Gastroesophageal sphincter (tissue), 4 donors: Measurements from ENCODE around the gene TMOD2. TPM values are rescaled to one million over a fixed set of nuclear protein-coding genes. Genes with fewer than 3 reads are reported as not detected.

Source experiments
- ATAC-seq: fragments of 150-250 bp; one replicate; pipeline ENCODE4 v1.9.1; 2016; ENCODE audit warnings: mild to moderate bottlenecking, moderate library complexity
- H3K27ac ChIP-seq, 4 donors: fragments of 200-600 bp; sonication (generic) in 3 of 4; 1 replicate in 3 of 4; 2 replicates in 1 of 4; pipeline ENCODE4 v1.5.1; 2016 to 2019
- H3K27me3 ChIP-seq: fragments of 200-600 bp; sonication (generic); one replicate; pipeline ENCODE4 v1.5.1; 2019
- H3K36me3 ChIP-seq, 2 donors: fragments of 200-600 bp; sonication (generic); one replicate each; pipeline ENCODE4 v1.5.1; 2019; ENCODE audit warnings: control low read depth in 1 of 2
- H3K4me1 ChIP-seq, 3 donors: fragments of 200-600 bp; sonication (generic); 1 replicate in 2 of 3; 2 replicates in 1 of 3; pipeline ENCODE4 v1.5.1; 2016 to 2019; ENCODE audit warnings: control low read depth in 2 of 3
- H3K4me3 ChIP-seq, 2 donors: fragments of 200-600 bp; sonication (generic); one replicate each; pipeline ENCODE4 v1.5.1; 2019; ENCODE audit warnings: mild to moderate bottlenecking in 1 of 2, moderate library complexity in 1 of 2
- H3K9me3 ChIP-seq, 3 donors: fragments of 200-600 bp; sonication (generic); one replicate each; pipeline ENCODE4 v1.5.1; 2017 to 2019; ENCODE audit warnings: control low read depth in 2 of 3
- EP300 ChIP-seq: sonication (generic); formaldehyde crosslinking; IDR thresholded peaks from one replicate; pipeline ENCODE4 v1.6.1; 2017; ENCODE audit warnings: antibody characterized with exemption, mild to moderate bottlenecking
- POLR2A ChIP-seq, 2 donors: fragments of 450-650 bp; IDR thresholded peaks; one replicate each; pipeline ENCODE4 v1.6.1; 2017; ENCODE audit warnings: antibody characterized with exemption in 2 of 2, mild to moderate bottlenecking in 2 of 2, moderate library complexity in 1 of 2
- POLR2AphosphoS5 ChIP-seq: sonication (generic); formaldehyde crosslinking; IDR thresholded peaks from one replicate; pipeline ENCODE4 v1.6.1; 2017; ENCODE audit warnings: antibody characterized with exemption
- WGBS, 2 donors: methylation state at CpG; one replicate each; pipeline ENCODE4 v1.1.5; 2018; ENCODE audit warnings: low coverage in 1 of 2; 5-methylcytosine and 5-hydroxymethylcytosine counted together
- total RNA-seq, 4 donors: library from RNA; depleted of rRNA; stranded (reverse); fragments of >200 nt; gene quantifications; one replicate each; pipeline ENCODE4 v1.1.0, GENCODE V29; 2016
- TF ChIP-seq, protein P1 (sequence below), 4 experiments: fragments of 200-600 bp in 2 of 4; fragments of 450-650 bp in 2 of 4; sonication (generic) in 1 of 4; IDR thresholded peaks; one replicate each; pipeline ENCODE4 v1.5.1; 2017 to 2019; ENCODE audit warnings: antibody characterized with exemption in 4 of 4, mild to moderate bottlenecking in 2 of 4, moderate library complexity in 2 of 4

TMOD2 gene
- total RNA-seq, 4 donors from 2014 or later = 14.0 to 21.9 (median 17.5) TPM

DNA sequence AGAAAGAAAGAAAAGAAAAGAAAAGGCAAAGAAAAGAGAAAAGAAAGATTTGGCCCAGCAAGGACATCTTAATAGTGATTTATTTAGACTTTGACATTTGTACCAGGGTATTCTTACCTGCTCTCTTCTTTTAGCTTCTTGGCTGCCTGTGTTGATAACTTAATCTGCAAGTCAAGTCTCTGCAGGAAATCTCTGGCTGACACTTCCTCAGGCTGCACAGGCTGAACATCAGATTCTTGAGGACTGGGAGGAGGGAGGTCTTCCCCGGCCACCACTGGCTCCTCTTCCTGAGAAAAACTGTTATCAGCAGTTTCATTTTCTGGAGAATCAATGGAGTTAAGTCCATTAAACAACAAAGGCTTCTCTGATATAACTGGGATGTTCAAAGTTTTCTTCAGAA lies 26.7 kb upstream of the TMOD2 start:
- Histone ChIP-seq H3K27me3 (no peaks in the 10 kb centered on the region), H3K9me3 (no peaks in the 10 kb centered on the region), H3K36me3 (peaks cover 0 to 40% of the 10 kb centered on the region in 2 donors), H3K27ac (peak overlapping the region in 1 of 4 donors; percentile 13), H3K4me3 (no peak overlapping the region), H3K4me1 (peaks cover 5 to 43% (median 10%) of the 10 kb centered on the region in 3 donors)
- 18% methylated on average over 1 of the region's 1 CpG; no CpG with 5 or more reads in 1 of the 2 donors for WGBS, 2 donors
- no peak for TF ChIP-seq POLR2AphosphoS5
- TF ChIP-seq, protein P1, sequence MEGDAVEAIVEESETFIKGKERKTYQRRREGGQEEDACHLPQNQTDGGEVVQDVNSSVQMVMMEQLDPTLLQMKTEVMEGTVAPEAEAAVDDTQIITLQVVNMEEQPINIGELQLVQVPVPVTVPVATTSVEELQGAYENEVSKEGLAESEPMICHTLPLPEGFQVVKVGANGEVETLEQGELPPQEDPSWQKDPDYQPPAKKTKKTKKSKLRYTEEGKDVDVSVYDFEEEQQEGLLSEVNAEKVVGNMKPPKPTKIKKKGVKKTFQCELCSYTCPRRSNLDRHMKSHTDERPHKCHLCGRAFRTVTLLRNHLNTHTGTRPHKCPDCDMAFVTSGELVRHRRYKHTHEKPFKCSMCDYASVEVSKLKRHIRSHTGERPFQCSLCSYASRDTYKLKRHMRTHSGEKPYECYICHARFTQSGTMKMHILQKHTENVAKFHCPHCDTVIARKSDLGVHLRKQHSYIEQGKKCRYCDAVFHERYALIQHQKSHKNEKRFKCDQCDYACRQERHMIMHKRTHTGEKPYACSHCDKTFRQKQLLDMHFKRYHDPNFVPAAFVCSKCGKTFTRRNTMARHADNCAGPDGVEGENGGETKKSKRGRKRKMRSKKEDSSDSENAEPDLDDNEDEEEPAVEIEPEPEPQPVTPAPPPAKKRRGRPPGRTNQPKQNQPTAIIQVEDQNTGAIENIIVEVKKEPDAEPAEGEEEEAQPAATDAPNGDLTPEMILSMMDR (IDR thresholded peaks at IDR 0.05) = no peak
- TF ChIP-seq EP300 = no peak
- no peak for TF ChIP-seq POLR2A (IDR thresholded peaks at IDR 0.05)
- ATAC-seq = no peak

DNA sequence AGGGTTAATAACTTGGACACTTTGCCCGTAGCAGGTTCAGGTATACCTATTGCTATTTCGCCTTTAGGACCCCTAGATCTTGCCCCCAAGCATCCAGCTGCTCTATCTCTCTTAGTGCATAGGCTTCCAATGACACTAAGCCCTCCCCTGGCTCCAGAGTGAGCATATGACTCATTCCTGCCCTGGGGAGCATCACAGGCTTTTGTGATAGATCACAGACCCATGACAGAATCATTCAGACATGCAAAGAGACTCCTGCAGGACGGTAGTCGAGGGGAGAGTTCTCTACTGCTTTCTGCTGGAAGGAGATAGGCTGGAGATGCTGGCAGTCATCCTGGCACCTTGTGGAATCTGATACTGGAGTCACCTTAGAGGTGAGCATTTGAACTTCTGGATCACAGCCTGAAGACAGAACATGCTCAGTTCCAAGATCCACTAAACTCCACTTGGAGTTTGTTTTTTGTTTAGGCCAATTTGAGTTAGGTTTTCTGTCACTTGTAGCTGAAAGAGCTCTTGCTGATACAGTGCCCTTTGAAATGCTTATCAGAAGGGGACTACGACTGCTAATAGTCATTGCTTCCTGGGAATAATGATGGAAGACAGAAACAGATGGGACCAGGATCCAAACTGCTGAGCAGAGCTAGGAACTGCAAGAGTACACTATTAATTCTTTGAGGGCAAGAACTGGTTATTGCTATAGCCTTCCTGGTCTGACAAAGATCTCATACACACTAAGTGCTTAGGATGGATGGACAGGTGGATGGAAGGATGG lies 24.9 kb upstream of the TMOD2 start:
- WGBS, 2 donors = 16 to 30% methylated on average over 3 of the region's 5 CpGs
- Histone ChIP-seq H3K27ac (peak overlapping the region in 3 of 4 donors; percentile 5 to 35 (median 24)), H3K4me1 (peaks cover 5 to 45% (median 13%) of the 10 kb centered on the region in 3 donors), H3K36me3 (peaks cover 0 to 22% of the 10 kb centered on the region in 2 donors), H3K27me3 (no peaks in the 10 kb centered on the region), H3K9me3 (no peaks in the 10 kb centered on the region), H3K4me3 (no peak overlapping the region)
- ATAC-seq = peak; percentile 88
- TF ChIP-seq, protein P1 (IDR thresholded peaks at IDR 0.05) = no peak
- TF ChIP-seq POLR2AphosphoS5 = peak; percentile 86

DNA sequence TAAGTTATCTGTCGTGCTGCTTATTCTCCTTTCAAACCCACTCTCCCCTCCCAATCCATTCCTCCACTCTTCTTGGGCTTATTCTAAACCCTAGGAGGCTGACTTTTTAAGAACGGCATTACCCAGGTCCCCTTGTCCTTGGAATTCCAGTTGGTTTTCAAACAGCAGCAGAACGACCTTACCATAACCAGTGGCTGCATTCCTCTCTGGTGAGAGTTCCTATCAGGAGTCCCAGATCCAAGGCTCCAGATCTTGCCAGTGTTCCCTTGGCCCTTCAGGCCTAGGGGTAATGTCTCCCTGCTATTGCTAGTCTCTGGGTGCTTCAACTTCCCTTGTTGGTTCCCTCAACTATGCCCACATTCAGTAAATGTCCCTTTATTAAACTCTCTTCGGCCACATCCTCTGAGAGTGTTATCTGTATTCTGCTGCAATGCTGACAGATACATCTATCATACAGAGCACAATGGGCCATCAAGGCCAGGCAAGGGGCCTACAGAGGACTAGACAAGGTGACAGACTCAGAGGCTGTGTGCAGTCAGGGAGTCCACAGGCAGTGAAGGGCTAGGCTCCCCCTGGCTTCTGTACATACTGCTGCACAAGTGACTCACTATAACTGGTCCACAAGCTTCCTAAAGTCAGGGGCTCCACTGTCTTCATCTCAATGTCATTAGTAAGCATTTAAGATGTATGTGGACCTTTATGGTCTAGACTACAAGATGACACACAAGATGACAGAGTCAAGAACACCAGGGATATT lies 24.1 kb upstream of the TMOD2 start:
- peak overlapping the region in 3 of 4 donors; percentile 5 to 35 (median 24) for H3K27ac ChIP-seq
- no peak for ATAC-seq
- no peak overlapping the region for H3K4me3 ChIP-seq
- H3K36me3 ChIP-seq = peaks cover 0 to 15% of the 10 kb centered on the region in 2 donors
- H3K4me1 ChIP-seq = peaks cover 5 to 53% (median 18%) of the 10 kb centered on the region in 3 donors
- no peaks in the 10 kb centered on the region for H3K27me3 ChIP-seq
- 67 to 78% methylated on average over 4 of the region's 4 CpGs for WGBS, 2 donors
- no peaks in the 10 kb centered on the region for H3K9me3 ChIP-seq
- TF ChIP-seq POLR2A (IDR thresholded peaks at IDR 0.05) (no peak), POLR2AphosphoS5 (no peak)
- TF ChIP-seq, protein P1 (IDR thresholded peaks at IDR 0.05) = peak in 1 of 4 experiments; percentile 12

DNA sequence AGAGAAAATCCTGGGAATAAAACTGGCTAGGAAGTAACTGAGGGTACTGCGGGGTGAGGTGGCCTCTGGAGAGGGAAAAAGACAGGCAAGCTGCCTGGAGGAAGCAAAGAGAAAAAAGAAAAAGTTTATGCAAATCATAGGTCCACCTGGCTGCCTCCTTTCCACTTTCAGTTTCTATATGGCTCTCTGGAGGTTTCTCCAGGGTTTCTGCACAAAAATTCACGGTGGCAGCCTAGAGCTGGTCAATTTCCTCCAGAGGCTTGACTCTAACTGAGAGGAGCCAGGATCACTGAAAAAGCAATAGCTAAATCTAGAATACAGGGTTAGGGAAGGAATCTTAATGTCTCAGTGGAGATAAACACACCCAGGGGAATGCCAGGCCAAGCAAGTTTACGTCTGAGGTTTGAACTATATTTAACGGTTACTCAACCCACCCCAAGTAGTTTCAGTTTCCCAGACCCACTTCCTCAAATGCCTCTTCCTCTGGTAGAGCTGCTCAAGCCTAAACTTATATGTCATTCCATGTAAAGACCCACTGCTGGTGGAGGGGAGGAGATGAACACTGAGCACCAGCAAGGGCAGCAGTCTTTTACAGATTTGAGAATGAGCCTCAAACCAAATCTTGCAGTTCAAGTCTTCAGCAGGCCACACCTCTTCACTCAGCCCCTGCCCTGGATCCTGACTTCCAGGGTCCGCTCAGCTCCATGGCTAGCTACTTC lies 19.7 kb upstream of the TMOD2 start:
- H3K9me3 ChIP-seq = no peaks in the 10 kb centered on the region
- TF ChIP-seq POLR2AphosphoS5 = peak; percentile 33
- TF ChIP-seq, protein P1 (IDR thresholded peaks at IDR 0.05) = no peak
- peak overlapping the region; percentile 71 to 76 (median 74) for H3K27ac ChIP-seq
- H3K27me3 ChIP-seq = no peaks in the 10 kb centered on the region
- H3K4me1 ChIP-seq = peaks cover 3 to 49% (median 21%) of the 10 kb centered on the region in 3 donors
- peak overlapping the region; percentile 22 to 26 for H3K4me3 ChIP-seq
- H3K36me3 ChIP-seq = no peaks in the 10 kb centered on the region
- ATAC-seq = peak; percentile 57
- 11 to 38% methylated on average over 4 to 5 of the region's 5 CpGs for WGBS, 2 donors
